Hepatocyte (in vitro differentiated cells): ENCODE measurements around the gene FUT6.
"Not testable (repeated sequence)": the region's sequence is repeated elsewhere in the genome, so short reads cannot be mapped to it uniquely, and the experiment has no call there.

Experiments
- CTCF ChIP-seq: fragments of 200-600 bp; sonication (generic); IDR thresholded peaks from 2 replicates; pipeline ENCODE4 v1.5.1; 2016; ENCODE audit warnings: antibody characterized with exemption, mild to moderate bottlenecking; ENCODE audit not compliant: poor library complexity
- EZH2phosphoT487 ChIP-seq: fragments of 200-600 bp; sonication (generic); IDR thresholded peaks from one replicate; pipeline ENCODE4 v1.6.1; 2018; ENCODE audit warnings: antibody characterized with exemption, mild to moderate bottlenecking, low read depth, moderate library complexity; ENCODE audit not compliant: unreplicated experiment, severe bottlenecking

GRCh38 chr19:5854121-5854520, 14.6 kb upstream of the FUT6 start:
- TF ChIP-seq CTCF, EZH2phosphoT487: not testable (repeated sequence)
